Fibroblast of skin of left quadriceps (primary cell): ENCODE data around the gene GARIN5B.
"Not testable (repeated sequence)": the region's sequence is repeated elsewhere in the genome, so short reads cannot be mapped to it uniquely, and the experiment has no call there.

ENCODE experiments used
- DNase-seq, 2 experiments: peaks; one replicate each; pipeline ENCODE4 v3.0.0-alpha.2; 2013; ENCODE audit warnings: low read depth in 2 of 2

Gene GARIN5B

DNA sequence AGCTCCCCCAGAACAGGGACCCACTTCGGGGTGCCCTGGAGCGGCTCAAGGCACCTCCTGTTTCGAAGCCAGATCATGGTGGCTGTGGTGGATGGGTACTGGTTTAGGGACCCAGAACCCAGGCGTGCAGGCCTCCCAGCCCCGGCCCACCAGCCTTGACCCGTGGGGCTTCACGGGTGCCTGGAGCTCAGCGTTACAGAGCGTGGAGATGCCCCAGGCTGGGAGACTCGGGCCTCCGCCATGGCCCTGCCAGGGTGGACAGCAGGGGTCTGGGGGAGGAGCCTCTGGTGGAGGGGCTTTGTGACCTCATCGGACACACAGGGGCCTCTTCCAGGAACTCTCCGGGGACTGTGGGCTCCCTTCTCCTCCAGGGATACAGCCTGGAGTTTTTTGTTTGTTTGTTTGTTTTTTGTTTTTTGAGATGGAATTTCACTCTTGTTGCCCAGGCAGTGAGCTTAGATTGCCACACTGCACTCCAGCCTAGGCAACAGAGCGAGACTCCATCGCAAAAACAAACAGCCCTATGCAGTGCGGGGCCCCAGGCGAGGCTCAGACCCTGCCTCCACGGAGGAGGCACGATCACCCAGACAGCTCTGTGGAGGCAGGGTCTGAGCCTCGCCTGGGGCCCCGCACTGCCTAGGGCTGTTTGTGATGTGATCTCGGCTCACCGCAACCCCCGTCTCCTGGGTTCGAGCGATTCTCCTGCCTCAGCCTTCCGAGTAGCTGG lies at the start of gene GARIN5B:
Gene GARIN5B (minus strand): TSS at position 271 of the 727 bp plus-strand sequence. CDS start 194 bp downstream, at position 77.
- no peak for DNase-seq

GRCh38 chr19:55410168-55410567 lies 47.1 kb upstream of the GARIN5B start:
- no peak for DNase-seq

DNA sequence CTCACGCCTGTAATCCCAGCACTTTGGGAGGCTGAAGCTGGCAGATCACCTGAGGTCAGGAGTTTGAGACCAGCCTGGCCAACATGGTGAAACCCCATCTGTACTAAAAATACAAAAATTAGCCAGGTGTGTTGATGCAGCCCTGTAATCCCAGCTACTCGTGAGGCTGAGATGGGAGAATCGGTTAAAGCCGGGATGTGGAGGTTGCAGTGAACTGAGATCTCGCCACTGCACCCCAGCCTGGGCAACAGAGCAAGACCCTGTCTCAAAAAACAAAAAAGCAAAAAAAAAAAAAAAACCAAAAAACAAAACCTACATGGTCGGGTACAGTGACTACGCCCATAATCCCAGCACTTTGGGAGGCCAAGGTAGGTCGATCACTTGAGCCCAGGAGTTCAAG lies 46.1 kb upstream of the GARIN5B start:
- not testable (repeated sequence) for DNase-seq

DNA sequence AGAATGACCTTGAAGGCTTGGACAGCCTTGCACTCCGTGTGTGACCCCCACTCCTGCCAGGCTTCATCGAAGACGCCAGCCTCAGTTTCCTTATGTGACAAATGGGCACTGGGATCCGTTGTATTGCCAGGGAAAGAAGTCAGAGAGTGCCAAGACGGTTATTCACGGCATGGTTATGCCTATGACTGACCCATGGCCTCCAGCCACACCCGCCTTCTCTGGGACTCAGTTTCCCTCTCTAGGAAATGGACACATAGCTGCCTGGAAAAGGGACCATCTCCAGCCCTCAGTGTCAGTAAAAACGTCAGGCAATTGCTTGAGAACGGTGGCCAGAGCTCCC lies 45.4 kb upstream of the GARIN5B start:
- no peak for DNase-seq

GRCh38 chr19:55407800-55408532 lies 44.9 kb upstream of the GARIN5B start:
- peak; percentile 99 for DNase-seq

GRCh38 chr19:55407550-55407799 lies 44.4 kb upstream of the GARIN5B start, which contains the start of gene UBE2S:
UBE2S (minus strand) TSS chr19:55407788; CDS start chr19:55407589, 199 bp downstream.
- DNase-seq = not testable (repeated sequence)

DNA sequence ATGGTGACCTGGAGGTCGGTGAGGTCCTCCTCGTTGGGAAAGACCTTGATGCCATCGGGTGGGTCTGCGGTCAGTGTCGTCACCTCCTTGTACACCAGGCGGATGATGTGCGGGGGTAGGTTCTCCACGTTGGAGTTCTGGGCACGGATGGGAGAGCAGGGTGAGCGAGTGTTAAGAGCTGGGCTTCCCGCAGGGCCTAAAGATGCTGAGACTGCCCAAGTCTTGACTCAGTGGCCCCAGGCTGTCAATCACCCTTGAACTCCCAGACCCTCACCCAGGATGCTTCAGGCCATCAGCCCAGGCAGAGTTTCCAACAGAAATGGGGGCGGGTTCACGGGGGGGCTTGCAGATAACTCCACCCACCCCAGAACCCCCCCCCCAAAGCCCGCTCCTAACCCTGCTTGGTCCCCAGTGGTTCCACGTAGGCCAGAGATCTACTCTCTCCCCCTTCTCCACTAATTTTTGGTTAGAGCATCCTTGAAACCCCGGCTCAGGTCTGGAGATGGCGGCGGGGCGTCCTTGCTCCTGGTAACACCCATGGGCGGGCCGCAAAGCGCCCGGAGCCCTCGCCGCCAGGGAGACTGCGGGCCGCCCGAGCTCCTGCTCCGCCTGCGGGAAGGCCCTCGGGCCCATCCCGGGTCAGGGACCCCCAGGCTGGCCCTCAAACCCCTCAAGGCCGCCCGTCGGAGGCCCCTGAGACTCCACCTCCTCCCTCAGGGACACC lies 43.9 kb upstream of the GARIN5B start:
- no peak for DNase-seq

GRCh38 chr19:55406091-55406825 lies 43.2 kb upstream of the GARIN5B start:
- no peak for DNase-seq

DNA sequence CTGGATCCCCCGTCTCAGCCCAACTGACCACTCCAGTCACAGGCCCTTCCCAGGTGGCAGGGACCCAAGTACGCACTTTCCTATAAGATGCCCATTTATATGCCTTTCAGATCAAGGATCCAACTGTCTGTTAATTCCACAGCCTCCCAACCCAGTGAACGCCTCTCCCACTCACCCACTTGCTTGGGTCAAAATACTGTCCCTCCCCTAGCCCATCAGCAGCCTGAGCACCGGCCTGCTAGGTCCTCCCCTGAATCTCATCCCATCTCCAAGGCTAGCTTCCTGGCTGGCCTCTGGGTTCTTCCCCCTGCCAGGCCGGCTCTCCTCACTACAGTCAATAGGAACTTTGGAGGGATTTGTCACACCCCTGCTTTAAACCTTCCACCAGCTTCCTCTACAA lies 42.6 kb upstream of the GARIN5B start:
- no peak for DNase-seq

DNA sequence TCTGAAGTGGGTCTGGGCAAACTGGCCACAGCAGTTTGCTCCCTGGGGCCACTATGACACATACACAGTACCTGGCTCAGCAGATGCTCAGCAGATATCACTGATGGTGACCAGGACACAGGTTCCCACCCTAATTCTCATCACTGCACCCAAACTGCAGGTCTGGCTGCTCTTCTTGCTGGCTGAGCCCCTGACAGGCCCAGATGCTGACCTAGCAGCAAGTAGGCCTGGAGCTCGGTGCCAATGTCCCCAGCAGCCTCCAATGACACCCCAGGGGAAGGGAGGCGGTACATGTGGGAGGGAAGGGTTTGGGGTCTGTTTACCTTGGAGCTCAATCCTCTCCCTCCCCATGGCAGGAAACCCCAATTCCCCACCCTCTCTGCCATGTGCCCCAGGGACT lies 39.4 kb upstream of the GARIN5B start:
- no peak for DNase-seq

DNA sequence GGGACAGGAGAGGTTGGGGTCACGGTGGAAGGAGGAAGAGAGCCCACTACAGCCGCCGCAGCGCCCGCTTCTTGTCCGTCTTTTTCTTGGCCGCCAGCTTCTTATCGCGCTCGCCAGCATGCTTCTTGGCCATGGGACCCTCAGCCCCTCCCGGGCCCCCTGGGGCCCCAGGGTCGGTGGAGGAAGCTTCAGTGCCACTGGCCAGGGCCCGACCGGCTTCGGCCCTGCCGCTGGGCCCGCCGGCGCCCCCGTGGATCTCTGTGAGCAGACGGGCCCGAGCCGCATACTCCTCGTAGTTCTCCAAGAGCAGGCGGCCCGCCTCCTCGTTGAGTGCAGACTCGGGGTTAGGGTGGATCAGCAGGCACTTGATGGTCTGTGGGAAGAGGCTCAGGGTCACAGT lies 38.3 kb upstream of the GARIN5B start:
- DNase-seq = not testable (repeated sequence)

GRCh38 chr19:55400281-55401087 lies 37.4 kb upstream of the GARIN5B start:
- DNase-seq = no peak

DNA sequence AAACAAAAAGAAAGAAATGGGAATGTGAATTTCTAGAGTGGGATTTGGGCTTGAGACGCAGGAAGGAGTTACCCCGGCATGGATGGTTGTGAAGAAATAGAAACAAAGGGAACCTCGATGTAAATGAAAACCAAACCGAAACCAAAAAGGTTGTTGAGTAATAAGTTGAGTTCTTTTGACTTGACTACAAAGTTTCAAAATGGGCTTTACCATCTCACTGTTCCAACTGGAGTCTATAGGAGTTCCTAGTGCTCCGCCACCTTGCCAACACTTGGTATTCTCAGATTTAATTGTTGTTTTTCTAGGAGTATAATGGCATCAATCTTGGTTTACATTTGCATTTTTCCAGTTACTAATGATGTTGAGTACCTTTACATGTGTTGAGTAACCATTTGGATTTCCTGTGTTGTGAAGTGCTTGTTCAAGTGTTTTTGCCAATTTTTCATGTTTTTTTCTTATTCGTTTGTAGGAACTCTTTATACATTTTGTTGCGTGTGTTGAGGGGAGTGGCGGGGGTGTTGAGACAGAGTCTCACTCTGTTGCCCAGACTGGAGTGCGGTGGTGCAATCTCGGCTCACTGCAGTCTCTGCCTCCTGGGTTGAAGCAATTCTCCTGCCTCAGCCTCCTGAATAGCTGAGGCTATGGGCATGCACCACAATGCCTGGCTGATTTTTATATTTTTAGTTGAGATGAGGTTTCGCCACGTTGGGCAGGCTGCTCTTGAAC lies 35.3 kb upstream of the GARIN5B start:
- no peak for DNase-seq

GRCh38 chr19:55392820-55393761 lies 30.0 kb upstream of the GARIN5B start:
- no peak for DNase-seq

DNA sequence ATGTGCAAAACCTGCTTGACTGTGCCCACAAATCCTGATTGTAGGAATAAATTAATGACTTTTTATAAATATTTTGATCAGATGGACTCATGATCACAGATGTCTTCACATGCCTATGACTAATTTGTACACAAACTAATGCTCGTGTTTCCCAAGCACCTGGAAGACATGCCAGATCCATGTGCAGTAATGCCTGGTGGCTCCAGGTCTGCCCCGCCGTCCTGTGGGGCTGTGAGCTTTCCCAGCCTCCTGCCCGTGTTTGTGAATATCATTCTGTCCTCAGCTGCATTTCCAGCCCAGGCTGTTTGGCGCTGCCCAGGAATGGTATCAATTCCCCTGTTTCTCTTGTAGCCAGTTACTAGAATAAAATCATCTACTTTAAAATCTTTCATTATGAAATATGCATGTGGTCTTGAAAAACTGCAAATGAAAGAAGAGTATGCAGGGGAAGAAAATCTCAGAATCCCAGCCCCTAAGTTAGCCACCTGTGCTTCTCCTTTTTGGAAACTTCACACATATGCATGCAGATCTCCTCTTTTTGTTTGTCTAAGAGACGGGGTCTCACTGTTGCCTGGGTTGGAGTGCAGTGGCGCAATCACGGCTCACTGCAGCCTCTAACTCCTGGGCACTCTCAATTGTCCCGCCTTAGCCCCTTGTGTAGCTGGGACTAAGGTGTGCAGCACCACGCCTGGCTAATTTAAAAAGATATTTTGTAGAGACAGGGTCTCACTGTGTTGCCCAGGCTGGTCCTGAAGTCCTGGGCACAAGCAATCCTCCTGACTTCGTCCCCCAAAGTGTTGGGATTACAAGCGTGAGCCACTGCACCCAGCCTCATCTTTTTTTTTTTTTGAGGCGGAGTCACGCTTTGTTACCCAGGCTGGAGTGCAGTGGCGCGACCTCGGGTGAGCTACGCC lies 28.9 kb upstream of the GARIN5B start:
- no peak for DNase-seq

- DNase-seq = no peak
Observed at GRCh38 chr19:55391191-55391670, 28.2 kb upstream of the GARIN5B start.

DNA sequence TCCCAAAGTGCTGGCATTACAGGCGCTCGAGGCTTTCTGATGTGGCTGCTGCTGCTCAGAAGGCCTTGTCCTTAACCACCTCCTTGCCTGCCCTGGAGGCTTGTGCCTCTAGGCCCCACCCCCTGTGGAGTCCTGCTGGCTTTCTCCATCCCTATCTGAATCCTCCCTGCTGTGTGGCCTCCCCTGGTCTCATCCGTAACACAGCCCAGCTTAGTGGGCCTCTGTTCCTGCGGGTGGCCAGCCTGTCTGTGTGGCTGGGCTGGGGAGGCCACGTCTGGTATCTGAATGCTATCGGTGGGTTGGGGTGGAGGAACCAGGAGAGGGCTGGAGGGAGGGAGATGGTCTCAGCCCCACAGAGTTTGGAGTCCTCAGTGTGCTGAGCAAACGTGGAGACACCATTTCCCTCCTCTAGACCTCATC lies 27.4 kb upstream of the GARIN5B start:
- no peak for DNase-seq
